ENCODE data around the gene BCL11B.

The BCL11B gene

DNA sequence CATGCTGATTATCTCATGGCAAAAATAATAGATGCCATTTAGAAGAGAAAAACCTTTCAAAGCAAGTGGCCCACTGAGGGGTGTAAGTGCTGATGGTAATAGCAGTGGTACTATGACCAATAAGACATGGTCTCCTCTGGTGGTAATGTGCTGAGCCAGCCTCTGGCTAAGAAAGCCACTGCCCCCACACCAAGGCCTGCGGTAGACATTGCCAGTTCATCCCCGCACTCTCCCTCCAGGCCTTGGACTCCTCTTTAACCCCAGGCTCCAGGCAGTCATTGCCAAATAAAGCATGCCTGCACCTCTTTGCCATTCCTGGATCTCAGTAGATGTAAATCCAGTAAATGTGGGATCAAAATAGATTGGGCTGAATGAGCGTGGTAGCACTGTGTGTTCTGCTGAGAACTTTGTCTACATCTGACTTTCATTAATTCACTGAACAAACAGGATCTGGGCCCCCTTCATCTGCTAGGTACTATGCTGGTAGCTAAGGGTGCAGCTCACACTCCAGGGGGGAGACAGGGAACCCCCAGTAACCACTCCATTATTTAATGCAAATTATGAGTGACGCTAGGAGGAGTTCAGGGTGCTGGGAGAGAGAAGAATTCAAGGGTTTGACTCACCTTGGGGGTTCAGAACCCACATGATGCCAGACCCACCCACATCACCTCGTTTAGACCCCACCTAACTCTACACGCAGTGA lies 89.3 kb downstream of the BCL11B start:
- no peak for DNase-seq (ENCODE audit: low read depth, low spot score)

DNA sequence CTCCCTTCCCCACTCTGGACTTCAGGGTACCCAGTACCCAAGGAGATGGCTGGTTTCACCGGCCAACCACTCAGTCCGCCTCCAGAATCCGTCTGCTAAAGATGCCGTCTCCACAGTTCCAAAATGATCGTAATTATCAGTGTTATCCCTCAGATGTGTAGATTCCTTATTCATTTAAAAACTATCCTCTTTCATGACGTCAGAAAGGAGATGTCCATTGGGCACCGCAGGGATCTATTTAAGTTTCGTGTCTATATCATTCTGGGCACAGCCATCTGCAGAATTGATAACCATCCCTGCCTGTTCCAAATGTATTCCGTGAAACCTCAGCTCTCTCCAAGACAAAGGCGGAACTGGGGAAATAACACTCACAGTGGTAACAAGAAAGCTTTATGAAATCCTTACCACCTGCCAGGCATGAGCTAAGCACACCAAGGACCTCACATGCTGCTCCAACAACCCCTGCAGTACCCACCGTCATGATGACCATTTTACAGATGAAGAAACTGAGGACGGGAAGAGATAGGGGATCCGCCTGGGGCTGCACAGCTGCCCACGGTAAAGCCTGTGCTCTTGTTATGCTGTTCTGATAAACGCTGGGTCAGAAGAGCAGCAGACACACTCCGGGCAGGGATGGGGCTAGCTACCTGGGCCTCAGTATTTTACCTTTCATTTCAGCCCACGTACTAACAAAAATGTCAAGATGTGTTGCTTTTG lies 90.0 kb downstream of the BCL11B start:
- DNase-seq (ENCODE audit: low read depth, low spot score) = no peak

GRCh38 chr14:99181241-99181640 lies 90.8 kb downstream of the BCL11B start:
- no peak for DNase-seq (ENCODE audit: low read depth, low spot score)

DNA sequence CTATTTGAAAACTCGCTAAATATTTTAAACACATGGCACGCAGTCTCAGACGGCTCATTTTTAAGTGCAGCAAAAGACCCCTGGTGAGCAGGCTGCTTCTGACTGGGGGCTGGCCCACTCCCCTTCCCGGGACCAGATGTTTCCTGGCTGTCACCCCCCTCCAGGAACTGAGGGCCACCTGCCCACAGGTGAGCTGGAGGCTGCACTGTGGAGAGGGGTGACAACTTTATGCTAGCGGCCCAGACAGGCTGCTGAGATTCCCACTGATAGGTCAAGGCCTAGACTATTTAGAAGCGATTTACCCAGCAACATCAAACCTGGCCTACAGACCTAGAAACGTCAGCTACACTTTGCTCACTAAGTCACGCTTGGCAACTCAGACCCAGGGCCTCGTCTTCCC lies 92.1 kb downstream of the BCL11B start:
- no peak for DNase-seq (ENCODE audit: low read depth, low spot score)

GRCh38 chr14:99179506-99179905 lies 92.5 kb downstream of the BCL11B start:
- DNase-seq (ENCODE audit: low read depth, low spot score) = no peak

DNA sequence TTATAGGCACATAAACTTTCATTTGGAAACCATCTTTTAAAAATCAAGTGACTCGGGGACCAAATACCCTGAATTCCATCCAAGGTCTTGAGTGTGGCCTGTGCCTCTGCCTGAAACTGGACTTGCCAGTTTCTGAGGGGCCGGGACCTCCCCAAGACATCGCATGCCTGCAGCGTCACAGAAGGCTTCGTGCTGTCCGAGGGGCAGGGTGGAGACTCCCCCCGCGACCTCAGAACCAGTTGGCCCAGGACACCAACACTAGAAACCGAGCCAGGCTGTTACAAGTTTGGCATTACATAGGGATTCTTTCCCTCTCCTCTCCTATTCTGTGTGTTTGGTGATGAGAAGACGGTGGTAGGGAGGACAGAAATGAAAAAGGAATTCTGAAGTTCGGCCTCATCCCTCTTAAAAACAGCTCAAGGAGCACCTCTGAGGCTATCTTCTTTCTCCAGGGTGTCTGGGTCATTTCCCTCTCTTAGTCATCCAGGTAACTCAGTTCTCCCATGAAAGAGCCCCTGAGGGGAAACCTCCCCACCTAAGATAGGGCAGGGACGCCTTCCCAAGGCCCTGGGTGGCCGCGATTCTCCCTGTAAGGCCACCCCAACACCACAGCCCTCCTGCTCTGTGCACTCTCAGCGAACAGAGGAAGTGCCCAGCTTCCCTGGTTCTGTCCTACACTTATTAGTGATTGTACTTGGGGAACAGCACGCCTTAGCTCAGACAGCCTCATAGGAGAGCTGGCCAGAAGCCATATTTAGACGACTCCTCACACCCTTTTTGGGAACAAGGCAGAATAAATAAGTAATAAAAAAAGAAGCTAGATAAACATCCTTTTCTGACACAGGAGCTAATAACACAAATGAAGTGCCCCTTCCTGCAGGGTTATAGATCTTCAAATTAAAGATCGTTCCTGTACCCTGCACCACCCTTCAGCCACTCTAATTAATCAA lies 93.8 kb downstream of the BCL11B start:
- DNase-seq (ENCODE audit: low read depth, low spot score) = no peak

GRCh38 chr14:99177046-99177655 lies 94.8 kb downstream of the BCL11B start:
- no peak for DNase-seq (ENCODE audit: low read depth, low spot score)

DNA sequence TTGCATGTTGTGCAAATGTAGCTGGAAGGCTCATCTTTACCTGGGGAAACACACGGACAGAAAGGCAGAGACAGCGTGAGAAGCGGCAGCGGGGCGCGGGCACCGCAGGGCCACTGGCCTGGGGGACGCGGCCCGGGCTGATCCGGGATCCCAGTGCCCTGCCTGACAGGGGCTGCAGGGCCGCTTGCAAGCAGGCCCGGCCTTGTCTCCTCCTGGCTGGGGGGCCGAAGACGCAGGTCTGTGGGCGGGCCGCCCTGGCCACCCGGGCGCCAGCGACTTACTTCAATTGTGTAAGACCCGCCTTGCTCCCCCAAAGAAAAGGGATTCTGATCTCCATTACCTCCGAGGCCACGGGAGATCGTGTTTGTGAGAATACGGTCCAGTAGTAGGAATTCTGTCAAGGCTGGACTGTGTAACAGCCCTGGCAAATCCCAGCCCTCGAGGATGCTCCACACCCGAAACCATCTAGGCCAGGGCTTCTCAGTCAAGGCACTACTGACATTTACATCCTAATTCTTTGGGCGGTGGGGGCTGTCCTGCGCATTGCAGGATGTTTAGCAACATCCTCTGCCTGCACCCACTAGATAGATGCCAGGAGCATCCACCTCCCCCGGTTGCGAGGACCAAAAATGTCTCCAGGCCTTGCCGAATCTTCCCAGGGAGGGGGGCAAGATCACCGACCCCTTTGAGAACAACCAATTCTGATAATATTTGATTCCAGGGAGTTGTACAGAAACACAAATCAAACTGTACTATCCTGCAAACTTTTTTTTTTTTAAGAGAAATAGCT lies 95.6 kb downstream of the BCL11B start:
- no peak for DNase-seq (ENCODE audit: low read depth, low spot score)

GRCh38 chr14:99175331-99176155 lies 96.5 kb downstream of the BCL11B start:
- DNase-seq (ENCODE audit: low read depth, low spot score) = no peak

DNA sequence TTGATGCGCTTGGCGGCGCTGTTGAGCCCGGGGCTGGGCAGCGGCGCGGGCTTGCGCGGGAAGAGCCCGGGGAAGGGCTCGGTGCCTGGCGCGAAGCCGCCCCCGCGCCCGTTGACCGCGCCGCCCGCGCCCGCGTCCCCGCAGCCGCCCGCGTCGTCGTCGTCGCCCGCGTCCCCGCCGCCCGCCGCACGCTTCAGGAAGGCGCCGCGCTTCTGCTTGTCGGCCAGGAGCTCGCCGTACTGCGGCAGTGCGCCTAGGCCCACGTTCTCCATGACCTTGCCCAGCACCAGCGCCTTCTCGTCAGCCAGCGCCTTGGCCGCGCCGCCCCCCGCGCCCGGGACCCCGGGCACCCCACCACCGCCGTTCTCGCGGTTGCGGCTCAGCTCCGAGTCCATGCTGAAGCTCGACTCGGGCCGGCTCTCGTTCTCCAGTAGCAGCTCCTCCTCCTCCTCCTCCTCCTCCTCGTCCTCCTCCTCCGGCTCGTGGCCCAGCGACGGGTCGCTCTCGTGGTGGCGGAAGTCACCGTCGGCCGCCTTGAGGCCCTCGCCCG lies 97.2 kb downstream of the BCL11B start:
- no peak for DNase-seq (ENCODE audit: low read depth, low spot score)

DNA sequence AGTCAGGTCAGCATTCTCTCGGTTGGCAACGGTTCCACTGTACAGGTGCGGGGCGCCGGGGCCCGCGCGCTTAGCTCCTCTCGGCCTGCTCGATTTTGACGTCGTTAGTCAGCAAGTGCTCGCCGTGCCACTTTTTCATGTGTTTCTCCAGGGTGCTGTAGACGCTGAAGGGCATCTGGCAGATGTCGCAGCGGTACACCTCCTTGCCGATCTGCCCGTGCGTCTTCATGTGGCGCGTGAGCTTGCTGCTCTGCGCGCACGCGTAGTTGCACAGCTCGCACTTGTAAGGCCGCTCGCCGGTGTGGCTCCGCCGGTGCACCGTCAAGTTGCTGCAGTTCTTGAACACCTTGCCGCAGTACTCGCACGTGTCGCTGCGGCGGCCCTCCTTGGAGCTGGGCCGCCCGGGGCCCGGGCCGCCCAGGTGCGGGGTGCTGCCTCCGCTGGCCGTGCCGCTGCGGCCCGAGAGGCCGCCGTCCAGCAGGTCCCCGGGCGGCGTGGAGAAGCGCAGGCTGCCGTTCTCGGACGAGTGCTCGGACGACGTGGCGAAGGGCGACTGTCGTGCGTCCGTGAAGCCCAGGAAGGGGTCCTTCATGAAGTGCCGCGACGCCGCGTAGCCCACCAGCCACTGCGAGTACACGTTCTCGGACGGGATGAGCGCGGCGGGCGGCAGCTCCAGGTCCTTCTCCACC lies 97.8 kb downstream of the BCL11B start:
- no peak for DNase-seq (ENCODE audit: low read depth, low spot score)

- DNase-seq (ENCODE audit: low read depth, low spot score) = no peak
Observed at GRCh38 chr14:99173506-99173905, 98.5 kb downstream of the BCL11B start.

GRCh38 chr14:99173086-99173485 lies 98.9 kb downstream of the BCL11B start:
- no peak for DNase-seq (ENCODE audit: low read depth, low spot score)

GRCh38 chr14:99171396-99171795 lies 100.6 kb downstream of the BCL11B start:
- no peak for DNase-seq (ENCODE audit: low read depth, low spot score)

- no peak for DNase-seq (ENCODE audit: low read depth, low spot score)
Observed at GRCh38 chr14:99169776-99170356, 102.1 kb downstream of the BCL11B start.

DNA sequence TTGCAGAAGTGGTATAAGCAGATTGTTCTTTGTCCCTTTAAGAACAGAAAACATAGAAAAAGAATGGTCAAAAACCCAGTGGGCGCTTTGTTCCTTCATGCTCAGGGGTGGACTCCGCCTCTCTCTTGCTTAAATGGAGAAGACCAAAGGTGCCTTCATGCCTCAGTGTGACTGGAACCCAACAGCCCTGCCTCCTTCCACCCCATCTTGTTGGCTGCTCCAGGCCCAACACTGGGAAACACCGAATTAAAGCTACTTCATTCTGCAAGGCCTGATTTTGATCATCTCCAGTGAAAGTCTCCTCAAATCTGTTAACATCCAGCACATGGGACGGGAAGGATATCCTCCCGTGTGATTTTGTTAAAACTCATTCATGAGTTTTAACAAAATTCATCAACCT lies 103.7 kb downstream of the BCL11B start:
- no peak for DNase-seq (ENCODE audit: low read depth, low spot score)

DNA sequence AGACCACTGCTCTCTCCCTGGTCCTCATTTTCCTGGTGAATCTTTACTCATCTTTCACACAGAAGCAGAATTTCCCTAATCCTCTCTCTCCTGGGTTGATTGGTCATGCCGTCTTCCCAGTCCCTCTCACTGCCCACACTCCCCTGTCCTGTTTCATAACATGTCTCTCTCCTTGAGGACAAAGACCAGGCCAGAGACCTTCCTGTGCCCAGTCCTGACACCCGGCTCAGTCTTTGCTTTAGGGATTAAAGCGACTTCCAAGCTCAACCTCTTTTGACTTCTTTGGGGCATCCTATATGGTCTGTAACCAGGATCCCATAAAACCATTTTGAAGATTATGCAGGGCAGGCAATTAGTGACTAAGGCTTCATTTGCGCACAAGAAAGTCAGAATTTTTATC lies 105.5 kb downstream of the BCL11B start:
- DNase-seq (ENCODE audit: low read depth, low spot score) = no peak

DNA sequence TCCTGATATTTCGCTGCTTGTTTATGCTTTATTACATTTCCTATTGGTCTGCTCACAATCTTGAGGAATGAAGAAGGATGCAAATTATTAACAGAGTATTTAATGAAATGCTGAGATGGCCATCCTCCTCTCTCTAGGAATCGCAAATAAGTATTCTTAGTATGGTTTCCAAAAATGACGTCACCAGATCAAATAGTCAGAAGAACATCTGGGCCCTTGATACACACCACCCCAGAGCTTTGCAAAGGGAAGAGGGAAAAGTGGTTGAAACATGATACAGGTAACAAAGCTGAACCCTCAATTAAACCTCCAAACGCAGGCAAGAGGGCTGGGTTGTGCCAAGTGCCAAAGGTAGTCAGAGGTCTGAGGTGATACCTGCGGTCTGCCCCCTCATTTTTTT lies 107.3 kb downstream of the BCL11B start:
- no peak for DNase-seq (ENCODE audit: low read depth, low spot score)

DNA sequence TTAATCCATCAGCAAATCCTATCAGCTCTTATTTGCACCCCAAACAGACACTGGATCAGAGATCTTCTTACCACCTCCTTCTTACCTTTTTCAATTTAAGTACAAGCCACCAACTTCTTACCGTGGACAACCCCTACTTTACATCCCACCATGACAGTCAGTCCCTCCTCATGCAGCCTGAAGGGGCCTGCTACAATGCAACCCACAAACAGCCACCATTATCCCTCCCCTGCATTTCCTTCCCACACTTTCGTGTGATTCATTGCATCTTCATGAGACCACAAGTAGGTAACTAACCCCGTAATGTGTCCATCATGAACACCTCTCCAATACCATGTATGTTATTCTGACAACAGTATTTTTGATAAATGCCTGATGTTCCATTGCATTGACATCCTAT lies 108.6 kb downstream of the BCL11B start:
- DNase-seq (ENCODE audit: low read depth, low spot score) = no peak

All from astrocyte of the hippocampus (primary cell).